ENCODE measurements around the gene PRG3. TPM values are rescaled to one million over a fixed set of nuclear protein-coding genes. Genes with fewer than 3 reads are reported as not detected.

The PRG3 gene
- total RNA-seq, 4 donors from 2014 or later, result not detected

DNA sequence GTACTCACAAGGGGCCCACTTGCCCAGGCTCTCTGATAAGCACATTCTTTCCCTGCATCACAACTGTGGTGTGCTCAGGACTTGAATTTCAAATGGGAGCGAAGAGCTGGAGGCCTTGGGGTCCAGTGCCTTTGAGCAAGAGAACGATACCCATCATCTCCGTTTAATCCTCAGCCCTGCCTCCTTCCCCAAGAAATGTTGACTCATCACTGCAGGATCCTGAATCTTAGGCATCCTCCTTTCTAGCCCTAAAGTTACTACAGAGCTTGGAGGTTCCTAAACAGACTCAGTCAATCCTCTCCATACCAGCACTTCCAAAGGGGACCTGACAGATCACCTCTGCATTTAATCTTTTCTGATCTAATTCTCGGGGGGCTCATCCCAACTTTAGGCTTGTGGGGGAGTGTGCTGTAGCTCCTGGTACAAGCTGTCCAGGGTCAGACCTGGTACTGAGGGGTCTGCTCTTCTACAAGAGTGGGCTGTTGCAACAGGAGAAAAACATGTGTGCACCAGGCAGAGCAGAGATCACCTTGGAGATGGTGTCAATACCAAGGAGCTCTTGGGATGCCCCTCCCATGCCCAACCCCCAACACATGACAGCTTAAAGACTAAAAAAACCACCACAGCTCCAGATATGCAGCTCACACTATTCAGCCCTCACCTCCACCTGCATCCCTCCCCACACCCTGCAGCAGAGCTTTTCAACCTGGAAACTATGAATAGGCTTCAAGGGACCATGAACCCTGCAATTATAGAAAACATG, 13.4 kb upstream of the PRG3 start:
- no peak overlapping the region for H3K27ac ChIP-seq
- intact Hi-C loops (cut with DNase I; ENCODE audit: low total_unique reads), result no loop called here
- no peak for DNase-seq
- H3K9me3 ChIP-seq, result no peaks in the 10 kb centered on the region
- no peaks in the 10 kb centered on the region for H3K27me3 ChIP-seq
- no peak overlapping the region for H3K4me3 ChIP-seq
- H3K36me3 ChIP-seq, result no peaks in the 10 kb centered on the region
- H3K4me1 ChIP-seq, result no peaks in the 10 kb centered on the region
- TF ChIP-seq, protein P1, sequence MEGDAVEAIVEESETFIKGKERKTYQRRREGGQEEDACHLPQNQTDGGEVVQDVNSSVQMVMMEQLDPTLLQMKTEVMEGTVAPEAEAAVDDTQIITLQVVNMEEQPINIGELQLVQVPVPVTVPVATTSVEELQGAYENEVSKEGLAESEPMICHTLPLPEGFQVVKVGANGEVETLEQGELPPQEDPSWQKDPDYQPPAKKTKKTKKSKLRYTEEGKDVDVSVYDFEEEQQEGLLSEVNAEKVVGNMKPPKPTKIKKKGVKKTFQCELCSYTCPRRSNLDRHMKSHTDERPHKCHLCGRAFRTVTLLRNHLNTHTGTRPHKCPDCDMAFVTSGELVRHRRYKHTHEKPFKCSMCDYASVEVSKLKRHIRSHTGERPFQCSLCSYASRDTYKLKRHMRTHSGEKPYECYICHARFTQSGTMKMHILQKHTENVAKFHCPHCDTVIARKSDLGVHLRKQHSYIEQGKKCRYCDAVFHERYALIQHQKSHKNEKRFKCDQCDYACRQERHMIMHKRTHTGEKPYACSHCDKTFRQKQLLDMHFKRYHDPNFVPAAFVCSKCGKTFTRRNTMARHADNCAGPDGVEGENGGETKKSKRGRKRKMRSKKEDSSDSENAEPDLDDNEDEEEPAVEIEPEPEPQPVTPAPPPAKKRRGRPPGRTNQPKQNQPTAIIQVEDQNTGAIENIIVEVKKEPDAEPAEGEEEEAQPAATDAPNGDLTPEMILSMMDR (IDR thresholded peaks at IDR 0.05), result no peak
- no peak for TF ChIP-seq POLR2A (IDR thresholded peaks at IDR 0.05)

DNA sequence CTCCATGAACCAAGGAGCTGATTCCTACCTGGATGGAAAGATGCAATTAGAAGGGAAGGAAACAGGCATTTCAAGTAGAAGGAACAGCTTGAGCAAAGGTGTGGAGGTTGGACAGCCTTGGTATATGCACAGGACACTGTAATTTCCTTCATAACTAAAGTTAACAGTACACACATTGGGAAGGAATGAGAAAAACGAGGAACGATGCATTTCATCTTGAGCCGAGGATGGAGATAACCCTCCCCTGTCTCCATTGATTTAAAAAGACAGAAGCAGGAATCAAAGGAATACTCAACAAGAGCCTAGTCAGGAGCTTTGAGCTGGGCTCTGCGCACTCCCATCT, 11.8 kb upstream of the PRG3 start:
- H3K4me3 ChIP-seq, result no peak overlapping the region
- no peaks in the 10 kb centered on the region for H3K36me3 ChIP-seq
- no peaks in the 10 kb centered on the region for H3K9me3 ChIP-seq
- H3K27me3 ChIP-seq, result no peaks in the 10 kb centered on the region
- no peak for DNase-seq
- no peak overlapping the region for H3K27ac ChIP-seq
- intact Hi-C loops (cut with DNase I; ENCODE audit: low total_unique reads), result no loop called here
- no peaks in the 10 kb centered on the region for H3K4me1 ChIP-seq
- TF ChIP-seq POLR2A (IDR thresholded peaks at IDR 0.05), result no peak
- TF ChIP-seq, protein P1 (IDR thresholded peaks at IDR 0.05), result no peak

DNA sequence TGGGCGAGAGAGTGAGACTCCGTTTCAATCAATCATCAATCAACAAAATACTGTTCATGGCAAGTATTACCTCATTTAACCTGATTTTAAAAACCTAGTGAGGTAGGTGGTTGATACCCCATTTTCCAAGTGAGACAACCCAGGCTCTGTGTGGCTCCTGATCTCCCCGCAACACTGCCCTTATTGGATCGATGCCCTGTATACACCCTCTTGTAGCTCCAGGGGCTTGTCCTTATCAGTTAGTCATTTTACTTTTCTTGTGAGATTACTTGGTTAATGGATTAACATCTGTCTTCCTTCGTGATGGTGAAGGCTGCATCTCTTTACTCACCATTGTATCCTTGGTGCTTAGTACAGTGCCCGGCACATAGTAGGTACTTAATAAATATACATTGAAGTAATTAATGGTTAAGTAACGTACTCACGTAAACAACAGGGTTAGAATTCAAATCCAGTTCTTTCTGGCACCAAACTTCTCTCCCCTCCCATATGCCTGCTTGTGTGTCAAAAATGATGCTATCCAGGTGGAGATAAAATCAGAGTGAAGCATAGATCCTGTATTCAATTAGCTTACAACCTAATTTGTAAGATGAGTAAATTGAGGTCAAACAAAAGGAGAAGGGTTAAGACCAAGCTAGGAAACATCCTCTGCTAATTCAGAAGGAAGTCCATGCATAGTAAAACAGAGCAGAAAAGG, 11.3 kb upstream of the PRG3 start:
- intact Hi-C loops (cut with DNase I; ENCODE audit: low total_unique reads), result no loop called here
- TF ChIP-seq, protein P1 (IDR thresholded peaks at IDR 0.05), result no peak
- no peak for TF ChIP-seq POLR2A (IDR thresholded peaks at IDR 0.05)
- no peak overlapping the region for H3K27ac ChIP-seq

DNA sequence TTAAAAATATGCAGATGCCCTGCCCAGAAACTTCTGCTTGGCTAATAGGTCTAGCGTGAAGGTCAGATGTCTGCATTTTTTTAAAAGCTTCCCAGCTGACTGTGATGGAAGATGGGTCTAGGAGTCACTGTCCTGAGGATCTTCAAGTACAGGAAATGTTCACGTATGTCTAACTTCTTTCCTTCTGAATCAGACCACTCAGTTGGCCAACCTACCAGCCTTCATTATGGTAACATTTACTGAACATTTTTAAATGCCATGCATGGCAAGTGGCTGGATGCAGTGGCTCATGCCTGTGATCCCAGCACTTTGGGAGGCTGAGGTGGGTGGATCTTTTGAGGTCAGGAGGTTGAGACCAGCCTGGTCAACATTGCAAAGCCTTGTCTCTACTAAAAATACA, 10.6 kb upstream of the PRG3 start:
- no peak overlapping the region for H3K4me3 ChIP-seq
- TF ChIP-seq POLR2A (IDR thresholded peaks at IDR 0.05), result no peak
- TF ChIP-seq, protein P1 (IDR thresholded peaks at IDR 0.05), result no peak
- H3K27me3 ChIP-seq, result no peaks in the 10 kb centered on the region
- DNase-seq, result no peak
- H3K4me1 ChIP-seq, result no peaks in the 10 kb centered on the region
- H3K27ac ChIP-seq, result no peak overlapping the region
- H3K36me3 ChIP-seq, result no peaks in the 10 kb centered on the region
- intact Hi-C loops (cut with DNase I; ENCODE audit: low total_unique reads), result no loop called here
- no peaks in the 10 kb centered on the region for H3K9me3 ChIP-seq

More for the DNA sequence above, 11.3 kb upstream of the PRG3 start:
- no peak for DNase-seq
- H3K4me1 ChIP-seq, result no peaks in the 10 kb centered on the region
- H3K9me3 ChIP-seq, result no peaks in the 10 kb centered on the region
- H3K27me3 ChIP-seq, result no peaks in the 10 kb centered on the region
- no peaks in the 10 kb centered on the region for H3K36me3 ChIP-seq
- H3K4me3 ChIP-seq, result no peak overlapping the region

DNA sequence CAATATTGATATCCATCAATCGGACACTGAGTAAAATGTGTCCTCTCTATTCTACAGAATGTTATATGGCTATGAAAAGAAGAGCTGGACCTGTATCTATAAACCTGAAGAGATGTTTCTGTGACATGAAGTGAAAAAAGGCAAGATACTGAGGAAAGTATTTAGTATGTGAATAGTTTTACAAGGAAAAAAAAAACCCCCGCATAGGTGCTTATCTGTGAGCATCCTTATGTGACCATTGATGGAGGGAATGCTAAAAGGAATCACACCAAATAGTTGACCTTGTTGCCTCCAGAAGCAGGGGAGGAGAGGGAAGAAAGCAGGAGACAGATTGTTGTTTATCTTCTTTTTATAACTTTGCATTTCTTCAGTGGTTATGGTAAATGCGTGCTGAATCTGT, 10.2 kb upstream of the PRG3 start:
- no peaks in the 10 kb centered on the region for H3K9me3 ChIP-seq
- no peak for DNase-seq
- no peak for TF ChIP-seq POLR2A (IDR thresholded peaks at IDR 0.05)
- TF ChIP-seq, protein P1 (IDR thresholded peaks at IDR 0.05), result no peak
- H3K4me1 ChIP-seq, result no peaks in the 10 kb centered on the region
- H3K4me3 ChIP-seq, result no peak overlapping the region
- H3K36me3 ChIP-seq, result no peaks in the 10 kb centered on the region
- intact Hi-C loops (cut with DNase I; ENCODE audit: low total_unique reads), result no loop called here
- H3K27me3 ChIP-seq, result no peaks in the 10 kb centered on the region
- no peak overlapping the region for H3K27ac ChIP-seq
